Hepatocyte (in vitro differentiated cells): ENCODE measurements around the gene TDRD5. TPM values are rescaled to one million over a fixed set of nuclear protein-coding genes. Genes with fewer than 3 reads are reported as not detected.

Experiments used
- DNase-seq: peaks from one replicate; pipeline ENCODE4 v3.0.0-alpha.2; 2016; ENCODE audit warnings: low spot score
- H2AFZ ChIP-seq: fragments of 200-600 bp; sonication (generic); 2 replicates; pipeline ENCODE4 v1.6.0; 2016; ENCODE audit warnings: antibody characterized with exemption, mild to moderate bottlenecking
- H3K27ac ChIP-seq: fragments of 200-600 bp; sonication (generic); 2 replicates; pipeline ENCODE4 v1.5.1; 2016; ENCODE audit warnings: mild to moderate bottlenecking
- H3K27me3 ChIP-seq: fragments of 200-600 bp; sonication (generic); 2 replicates; pipeline ENCODE4 v1.6.1; 2016
- H3K36me3 ChIP-seq: fragments of 200-600 bp; sonication (generic); replicated peaks from 2 replicates; pipeline ENCODE4 v1.5.1; 2016; ENCODE audit warnings: low read depth; ENCODE audit not compliant: insufficient read depth
- H3K4me1 ChIP-seq: fragments of 200-600 bp; sonication (generic); 2 replicates; pipeline ENCODE4 v1.5.1; 2016; ENCODE audit warnings: mild to moderate bottlenecking, moderate library complexity; ENCODE audit not compliant: insufficient read depth
- H3K4me2 ChIP-seq: fragments of 200-600 bp; sonication (generic); 2 replicates; pipeline ENCODE4 v1.6.0; 2016
- H3K4me3 ChIP-seq: fragments of 200-600 bp; sonication (generic); 2 replicates; pipeline ENCODE4 v1.5.1; 2016; ENCODE audit warnings: mild to moderate bottlenecking
- H3K79me2 ChIP-seq: fragments of 200-600 bp; sonication (generic); 2 replicates; pipeline ENCODE4 v1.6.0; 2017; ENCODE audit warnings: mild to moderate bottlenecking
- H3K9me2 ChIP-seq: fragments of 200-600 bp; sonication (generic); replicated peaks from 2 replicates; pipeline ENCODE4 v1.6.0; 2017; ENCODE audit warnings: mild to moderate bottlenecking; ENCODE audit not compliant: insufficient read depth
- H3K9me3 ChIP-seq: fragments of 200-600 bp; sonication (generic); 2 replicates; pipeline ENCODE4 v1.5.1; 2016; ENCODE audit warnings: low read depth, mild to moderate bottlenecking
- H4K20me1 ChIP-seq: fragments of 200-600 bp; sonication (generic); 2 replicates; pipeline ENCODE4 v1.6.0; 2016; ENCODE audit warnings: mild to moderate bottlenecking; ENCODE audit not compliant: insufficient read depth, poor library complexity, severe bottlenecking
- EZH2 ChIP-seq: fragments of 200-600 bp; sonication (generic); IDR thresholded peaks from 2 replicates; pipeline ENCODE4 v1.6.1; 2016; ENCODE audit warnings: antibody characterized with exemption, mild to moderate bottlenecking, borderline replicate concordance
- EZH2phosphoT487 ChIP-seq: fragments of 200-600 bp; sonication (generic); IDR thresholded peaks from one replicate; pipeline ENCODE4 v1.6.1; 2018; ENCODE audit warnings: antibody characterized with exemption, mild to moderate bottlenecking, low read depth, moderate library complexity; ENCODE audit not compliant: unreplicated experiment, severe bottlenecking
- WGBS: methylation state at CpG from one replicate; pipeline ENCODE4 v1.1.6; 2016; ENCODE audit warnings: low lambda C conversion rate; ENCODE audit errors: missing lambda C conversion rate; 5-methylcytosine and 5-hydroxymethylcytosine counted together
- polyA plus RNA-seq: library from polyadenylated mRNA; unstranded; fragments of >200 nt; fragmentation: Nextera tagmentation; extraction: Ambion mirVana; gene quantifications from 2 replicates; pipeline ENCODE4 v1.2.1, GENCODE V29; 2016
- total RNA-seq: library from RNA; depleted of rRNA; stranded (reverse); fragments of >200 nt; gene quantifications from 2 replicates; pipeline ENCODE4 v1.2.3, GENCODE V29; 2014
- TF ChIP-seq, protein P1 (sequence below): fragments of 200-600 bp; sonication (generic); IDR thresholded peaks from 2 replicates; pipeline ENCODE4 v1.5.1; 2016; ENCODE audit warnings: antibody characterized with exemption, mild to moderate bottlenecking; ENCODE audit not compliant: poor library complexity

TDRD5 gene
- total and polyA plus RNA-seq, 2 experiments from 2014 or later, result not detected

DNA sequence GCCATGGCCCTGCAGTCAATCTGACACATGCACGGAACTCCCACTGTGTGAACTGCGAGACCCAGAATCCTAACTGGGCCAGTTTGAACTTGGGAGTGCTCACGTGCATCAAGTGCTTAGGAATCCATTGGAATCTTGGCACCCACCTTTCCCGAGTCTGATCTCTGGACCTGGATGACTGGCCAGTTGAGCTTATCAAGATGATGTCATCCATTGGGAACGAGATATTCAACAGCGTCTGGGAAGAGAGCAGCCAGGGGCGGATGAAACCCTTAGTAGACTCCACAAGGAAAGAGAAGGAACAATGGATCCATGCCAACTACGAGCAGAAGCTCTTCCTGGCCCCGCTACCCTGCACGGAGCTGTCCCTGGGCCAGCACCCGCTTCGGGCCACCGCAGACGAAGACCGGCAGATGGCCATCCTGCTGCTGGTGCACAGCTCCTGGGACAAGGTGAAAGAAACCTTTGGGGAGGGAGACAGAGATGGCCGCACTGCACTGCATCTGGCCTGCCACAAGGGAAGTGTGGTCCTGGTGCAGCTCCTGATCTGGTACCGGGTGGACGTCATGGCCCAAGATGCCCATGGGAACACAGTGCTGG, 3.1 kb upstream of the TDRD5 start:
- Histone ChIP-seq H3K27ac (no peak overlapping the region), H3K79me2 (no peaks in the 10 kb centered on the region), H3K27me3 (peaks cover 10% of the 10 kb centered on the region), H3K4me3 (no peak overlapping the region), H3K36me3 (no peaks in the 10 kb centered on the region), H3K9me3 (no peaks in the 10 kb centered on the region), H2AFZ (no peak overlapping the region), H3K4me1 (peaks cover 3% of the 10 kb centered on the region), H3K4me2 (no peak overlapping the region), H4K20me1 (no peaks in the 10 kb centered on the region), H3K9me2 (no peaks in the 10 kb centered on the region)
- DNase-seq, result no peak
- 90% methylated on average over 18 of the region's 18 CpGs for WGBS
- no peak for TF ChIP-seq EZH2phosphoT487
- no peak for TF ChIP-seq EZH2
- TF ChIP-seq, protein P1, sequence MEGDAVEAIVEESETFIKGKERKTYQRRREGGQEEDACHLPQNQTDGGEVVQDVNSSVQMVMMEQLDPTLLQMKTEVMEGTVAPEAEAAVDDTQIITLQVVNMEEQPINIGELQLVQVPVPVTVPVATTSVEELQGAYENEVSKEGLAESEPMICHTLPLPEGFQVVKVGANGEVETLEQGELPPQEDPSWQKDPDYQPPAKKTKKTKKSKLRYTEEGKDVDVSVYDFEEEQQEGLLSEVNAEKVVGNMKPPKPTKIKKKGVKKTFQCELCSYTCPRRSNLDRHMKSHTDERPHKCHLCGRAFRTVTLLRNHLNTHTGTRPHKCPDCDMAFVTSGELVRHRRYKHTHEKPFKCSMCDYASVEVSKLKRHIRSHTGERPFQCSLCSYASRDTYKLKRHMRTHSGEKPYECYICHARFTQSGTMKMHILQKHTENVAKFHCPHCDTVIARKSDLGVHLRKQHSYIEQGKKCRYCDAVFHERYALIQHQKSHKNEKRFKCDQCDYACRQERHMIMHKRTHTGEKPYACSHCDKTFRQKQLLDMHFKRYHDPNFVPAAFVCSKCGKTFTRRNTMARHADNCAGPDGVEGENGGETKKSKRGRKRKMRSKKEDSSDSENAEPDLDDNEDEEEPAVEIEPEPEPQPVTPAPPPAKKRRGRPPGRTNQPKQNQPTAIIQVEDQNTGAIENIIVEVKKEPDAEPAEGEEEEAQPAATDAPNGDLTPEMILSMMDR, result no peak

DNA sequence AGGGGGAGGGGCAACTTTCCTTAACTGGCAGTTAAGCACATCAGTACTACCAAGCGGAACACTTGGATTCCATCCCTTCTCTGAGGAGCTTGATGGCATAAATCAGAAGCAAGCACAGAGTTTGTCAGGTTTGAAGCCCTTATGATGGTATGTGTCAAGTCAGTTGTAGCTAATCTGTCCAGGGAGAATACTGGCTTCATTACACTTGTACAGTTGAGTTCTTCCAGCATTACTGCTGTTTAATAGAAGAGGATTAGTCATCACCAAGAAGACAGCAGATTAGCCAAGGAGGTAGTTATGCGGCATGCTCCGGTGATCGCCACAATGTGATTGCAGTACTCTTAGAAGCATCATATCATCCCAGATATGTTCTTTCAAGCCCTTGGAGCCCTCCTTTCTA, 2.1 kb upstream of the TDRD5 start:
- DNase-seq, result no peak
- no peak overlapping the region for H3K4me2 ChIP-seq
- H4K20me1 ChIP-seq, result no peaks in the 10 kb centered on the region
- H3K9me2 ChIP-seq, result no peaks in the 10 kb centered on the region
- no peaks in the 10 kb centered on the region for H3K9me3 ChIP-seq
- peaks cover 3% of the 10 kb centered on the region for H3K4me1 ChIP-seq
- WGBS, result 89% methylated on average over 4 of the region's 4 CpGs
- H3K79me2 ChIP-seq, result no peaks in the 10 kb centered on the region
- TF ChIP-seq, protein P1, result no peak
- no peak for TF ChIP-seq EZH2phosphoT487
- TF ChIP-seq EZH2, result no peak
- H3K36me3 ChIP-seq, result no peaks in the 10 kb centered on the region
- H3K27me3 ChIP-seq, result peaks cover 9% of the 10 kb centered on the region
- no peak overlapping the region for H3K4me3 ChIP-seq
- H2AFZ ChIP-seq, result no peak overlapping the region
- H3K27ac ChIP-seq, result no peak overlapping the region

DNA sequence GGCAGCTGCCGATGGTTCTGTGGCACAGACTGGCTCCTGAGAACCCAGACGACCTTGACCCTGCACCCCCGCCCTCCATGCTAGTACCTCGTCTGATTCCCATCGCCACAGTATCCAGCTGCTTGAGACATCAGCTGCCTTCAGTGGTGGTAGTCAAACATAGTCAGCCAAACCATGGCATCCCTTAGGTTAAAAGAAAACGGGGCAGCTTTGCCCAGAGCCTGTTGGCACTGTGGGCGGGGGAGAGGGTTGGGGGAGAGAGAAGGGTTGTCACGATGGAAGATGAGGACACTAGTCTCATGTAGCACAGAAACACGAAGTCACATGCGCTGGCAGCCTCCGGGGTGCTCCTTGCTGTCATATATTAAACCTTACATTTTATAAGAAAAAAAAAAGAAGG, 961 bp upstream of the TDRD5 start:
- no peaks in the 10 kb centered on the region for H3K9me3 ChIP-seq
- H3K4me2 ChIP-seq, result no peak overlapping the region
- no peak overlapping the region for H3K27ac ChIP-seq
- H4K20me1 ChIP-seq, result no peaks in the 10 kb centered on the region
- no peak overlapping the region for H3K4me3 ChIP-seq
- no peak for DNase-seq
- no peaks in the 10 kb centered on the region for H3K79me2 ChIP-seq
- H3K36me3 ChIP-seq, result no peaks in the 10 kb centered on the region
- no peak for TF ChIP-seq EZH2
- TF ChIP-seq, protein P1, result no peak
- no peak for TF ChIP-seq EZH2phosphoT487
- WGBS, result 91% methylated on average over 11 of the region's 11 CpGs
- H3K4me1 ChIP-seq, result peaks cover 3% of the 10 kb centered on the region
- peaks cover 5% of the 10 kb centered on the region for H3K27me3 ChIP-seq
- H2AFZ ChIP-seq, result no peak overlapping the region
- H3K9me2 ChIP-seq, result no peaks in the 10 kb centered on the region

DNA sequence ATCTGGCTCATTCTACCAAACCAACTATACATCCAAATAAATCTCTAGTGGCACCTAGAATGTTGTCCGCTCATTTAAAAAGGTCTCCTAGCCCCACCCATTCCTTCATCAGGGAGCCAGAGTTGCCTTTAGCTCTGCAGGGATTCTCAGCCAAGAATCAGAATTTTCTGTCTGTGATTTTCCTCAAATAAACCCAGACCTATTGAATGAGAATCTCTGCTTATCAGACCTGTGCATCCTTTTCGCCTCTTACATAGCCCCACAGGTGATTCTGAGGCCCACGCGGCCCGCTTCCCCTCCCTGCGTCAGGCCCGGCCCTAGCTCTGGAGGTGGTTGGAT, 410 bp upstream of the TDRD5 start:
- DNase-seq, result no peak
- H3K36me3 ChIP-seq, result no peaks in the 10 kb centered on the region
- no peaks in the 10 kb centered on the region for H3K4me1 ChIP-seq
- no peaks in the 10 kb centered on the region for H3K79me2 ChIP-seq
- no peak overlapping the region for H3K27ac ChIP-seq
- no peaks in the 10 kb centered on the region for H4K20me1 ChIP-seq
- H3K27me3 ChIP-seq, result peaks cover 10% of the 10 kb centered on the region
- no peak overlapping the region for H3K4me2 ChIP-seq
- H3K9me3 ChIP-seq, result no peaks in the 10 kb centered on the region
- TF ChIP-seq EZH2phosphoT487, result no peak
- no peak for TF ChIP-seq EZH2
- TF ChIP-seq, protein P1, result no peak
- H2AFZ ChIP-seq, result no peak overlapping the region
- H3K9me2 ChIP-seq, result no peaks in the 10 kb centered on the region
- 95% methylated on average over 7 of the region's 7 CpGs for WGBS
- H3K4me3 ChIP-seq, result no peak overlapping the region
